HCT116 (cell line): ENCODE measurements around the gene NEURL2. TPM values are rescaled to one million over a fixed set of nuclear protein-coding genes. Genes with fewer than 3 reads are reported as not detected.

Experiments used
- ATAC-seq: fragments of 200-7000 bp; cut with Tn5 transposase; 2 replicates; pipeline ENCODE4 v1.9.1; 2020; ENCODE audit warnings: mild to moderate bottlenecking, moderate library complexity
- BruUV-seq: library from RNA; stranded (reverse); fragments of 400-500 nt; replicated peaks from 2 replicates; lab custom pipeline; 2021; lab: Mats Ljungman, UMichigan
- CTCF ChIA-PET: fragments of 300-600 bp; sonication (Branson Sonifier 250); formaldehyde crosslinking; loops from one replicate; lab custom pipeline; 2021; ENCODE audit warnings: antibody characterized with exemption; lab: Charles Lee
- POLR2A ChIA-PET: fragments of 300-600, 350-600 bp; sonication (Branson Sonifier 250); formaldehyde crosslinking; loops from one replicate; lab custom pipeline; 2021; ENCODE audit warnings: antibody characterized with exemption; lab: Charles Lee
- RAD21 ChIA-PET, 2 experiments: fragments of 300-600 bp; sonication (Branson Sonifier 250); formaldehyde crosslinking; loops; one replicate each; lab custom pipeline; 2023; ENCODE audit warnings: low total read pairs in 2 of 2; ENCODE audit not compliant: uncharacterized antibody in 2 of 2, unreplicated experiment in 2 of 2, low non-redundant PET in 1 of 2; lab: Charles Lee
- DNase-seq: peaks from one replicate; pipeline ENCODE4 v3.0.0-alpha.2; 2010; ENCODE audit warnings: low read depth, low spot score
- H2AFZ ChIP-seq: fragments of 200-600 bp; shearing (Covaris generic), sonication (generic); 2 replicates; pipeline ENCODE4 v1.6.1; 2017; ENCODE audit warnings: low read depth, mixed run types, mixed read lengths, antibody characterized with exemption, low read length; ENCODE audit not compliant: poor library complexity, severe bottlenecking
- H3K27ac ChIP-seq: 2 replicates; pipeline ENCODE4 v1.5.1; 2012; ENCODE audit warnings: low read depth, low read length
- H3K27me3 ChIP-seq: fragments of 200-600 bp; sonication (generic); 2 replicates; pipeline ENCODE4 v1.6.1; 2016; ENCODE audit warnings: mixed run types, low read length, mixed read lengths; ENCODE audit not compliant: insufficient read depth
- H3K36me3 ChIP-seq, 2 experiments: fragments of 200-500 bp in 1 of 2; fragments of 200-600 bp in 1 of 2; sonication (Bioruptor generic) in 1 of 2; sonication (generic) in 1 of 2; 2 replicates each; pipeline versions ENCODE4 v1.5.1 to v1.6.1; 2014 to 2016; ENCODE audit warnings: low read length in 2 of 2, inconsistent platforms in 1 of 2, mixed read lengths in 1 of 2, mixed run types in 1 of 2; ENCODE audit not compliant: insufficient read depth in 2 of 2, control insufficient read depth in 1 of 2
- H3K4me1 ChIP-seq, 2 experiments: fragments of 200-600 bp in 1 of 2; sonication (generic) in 1 of 2; 2 replicates each; pipeline versions ENCODE4 v1.5.1 to v1.6.1; 2012 to 2017; ENCODE audit warnings: low read length in 2 of 2, inconsistent platforms in 1 of 2, mild to moderate bottlenecking in 1 of 2, mixed read lengths in 1 of 2, mixed run types in 1 of 2, moderate library complexity in 1 of 2; ENCODE audit not compliant: insufficient read depth in 2 of 2, control insufficient read depth in 1 of 2
- H3K4me2 ChIP-seq: fragments of 200-600 bp; sonication (generic); 2 replicates; pipeline ENCODE4 v1.6.1; 2017; ENCODE audit warnings: mixed run types, low read length, mixed read lengths
- H3K4me3 ChIP-seq, 2 experiments: fragments of 200-600 bp in 1 of 2; sonication (generic) in 1 of 2; replicated peaks in 1 of 2; 2 replicates each; pipeline ENCODE4 v1.5.1; 2011 to 2016; ENCODE audit warnings: low read length in 2 of 2, control low read depth in 1 of 2, low read depth in 1 of 2, mild to moderate bottlenecking in 1 of 2, mixed read lengths in 1 of 2, mixed run types in 1 of 2
- H3K79me2 ChIP-seq: fragments of 200-600 bp; sonication (generic); 2 replicates; pipeline ENCODE4 v1.6.1; 2017; ENCODE audit warnings: mild to moderate bottlenecking, mixed run types, low read length, moderate library complexity, mixed read lengths; ENCODE audit not compliant: insufficient read depth
- H3K9ac ChIP-seq: fragments of 200-600 bp; sonication (generic); 2 replicates; pipeline ENCODE4 v1.6.1; 2016; ENCODE audit warnings: low read length, mixed read lengths
- H3K9me2 ChIP-seq: fragments of 200-600 bp; sonication (generic), shearing (Covaris generic); 2 replicates; pipeline ENCODE4 v1.6.1; 2017; ENCODE audit warnings: mixed run types, mild to moderate bottlenecking, moderate library complexity; ENCODE audit not compliant: insufficient read depth
- H3K9me3 ChIP-seq, 2 experiments: fragments of 200-500 bp in 1 of 2; fragments of 200-600 bp in 1 of 2; sonication (Bioruptor generic) in 1 of 2; sonication (generic) in 1 of 2; 2 replicates each; pipeline ENCODE4 v1.6.1; 2014 to 2017; ENCODE audit warnings: low read length in 2 of 2, mixed read lengths in 2 of 2, inconsistent platforms in 1 of 2, low read depth in 1 of 2, mild to moderate bottlenecking in 1 of 2, mixed run types in 1 of 2, moderate library complexity in 1 of 2; ENCODE audit not compliant: control insufficient read depth in 1 of 2, insufficient read depth in 1 of 2
- H4K20me1 ChIP-seq: fragments of 200-600 bp; sonication (generic), shearing (Covaris generic); 2 replicates; pipeline ENCODE4 v1.6.1; 2017; ENCODE audit warnings: mixed run types, mild to moderate bottlenecking, moderate library complexity; ENCODE audit not compliant: insufficient read depth
- CTCF ChIP-seq, 3 experiments: fragments of 200-600 bp in 1 of 3; sonication (generic) in 1 of 3; IDR thresholded peaks in 2 of 3; conservative IDR thresholded peaks in 1 of 3; 2 replicates each; pipeline ENCODE4 v1.5.1; 2012 to 2017; ENCODE audit warnings: low read depth in 2 of 3, low read length in 2 of 3, antibody characterized with exemption in 1 of 3, borderline replicate concordance in 1 of 3, control low read depth in 1 of 3, mild to moderate bottlenecking in 1 of 3, mixed read lengths in 1 of 3, mixed run types in 1 of 3, moderate library complexity in 1 of 3; ENCODE audit not compliant: insufficient read depth in 1 of 3
- RAD21 ChIP-seq: IDR thresholded peaks from 2 replicates; pipeline ENCODE4 v1.6.1; 2012; ENCODE audit warnings: low read depth, mild to moderate bottlenecking
- ZBTB33 ChIP-seq: IDR thresholded peaks from 2 replicates; pipeline ENCODE4 v1.6.1; 2011; ENCODE audit warnings: mild to moderate bottlenecking, low read length, moderate library complexity; ENCODE audit not compliant: insufficient replicate concordance; ENCODE audit errors: extremely low read depth
- intact Hi-C: fragments of 100-400 bp; cut with micrococcal nuclease; formaldehyde crosslinking; loops from 2 replicates; pipeline ENCODE4 v1.10.0; 2022
- total RNA-seq: library from RNA; stranded (reverse); gene quantifications from one replicate; pipeline ENCODE4 v1.2.1, GENCODE V29; 2021; ENCODE audit not compliant: unreplicated experiment

NEURL2 gene
- total RNA-seq, 1 experiment from 2014 or later: 0.96 TPM

GRCh38 chr20:45892049-45892825, 1.2 kb upstream of the NEURL2 start:
- no peak overlapping the region for H2AFZ ChIP-seq
- BruUV-seq: no TSS peak
- H3K4me3 ChIP-seq: peak overlapping the region; percentile 83 to 93
- DNase-seq: no peak
- no peaks in the 10 kb centered on the region for H3K27me3 ChIP-seq
- ChIA-PET CTCF (interaction anchor here (1.5 kb wide), 1 partner anchor 13 kb away, joined by 4 read pairs; no protein-coding TSS in a partner anchor), POLR2A (interaction anchor here (0.9 to 1.1 kb wide), 2 partner anchors 11 to 41 kb away, joined by 3 to 4 read pairs; partner anchors contain the start of gene ZSWIM1), RAD21 (interaction anchor here in 1 of 2 experiments (0.6 kb wide), 1 partner anchor 92 kb away, joined by 3 read pairs; no protein-coding TSS in a partner anchor)
- peak; percentile 73 for ATAC-seq
- no peak for TF ChIP-seq ZBTB33
- peak in 1 of 3 experiments; percentile 29; a peak in 2 of 6 replicates for TF ChIP-seq CTCF (IDR thresholded peaks at IDR 0.05 in 2 of 3, conservative IDR thresholded peaks at IDR 0.05 in 1 of 3; ENCODE audit: borderline replicate concordance in 1 of 3, insufficient read depth in 1 of 3, low read depth in 2 of 3, low read length in 2 of 3)
- peak; percentile 40; the same call in 1 of the 2 replicates for TF ChIP-seq RAD21
- H3K9me2 ChIP-seq: no peaks in the 10 kb centered on the region
- H3K9ac ChIP-seq: peak overlapping the region; percentile 76
- H3K9me3 ChIP-seq: no peaks in the 10 kb centered on the region
- peaks cover 10 to 18% of the 10 kb centered on the region in 2 experiments; a peak in 3 of 4 replicates for H3K4me1 ChIP-seq
- intact Hi-C loops: no loop called here
- peaks cover 4% of the 10 kb centered on the region; the same call in 1 of the 2 replicates for H3K79me2 ChIP-seq
- H3K4me2 ChIP-seq: peak overlapping the region; percentile 99
- no peaks in the 10 kb centered on the region for H4K20me1 ChIP-seq
- H3K27ac ChIP-seq: peak overlapping the region; percentile 77
- H3K36me3 ChIP-seq: peaks cover 6 to 21% of the 10 kb centered on the region in 2 experiments; a peak in 3 of 4 replicates
